Middle frontal gyrus (tissue), 1 donor: Measurements from ENCODE around the gene CSMD2.
"Not testable (repeated sequence)": the region's sequence is repeated elsewhere in the genome, so short reads cannot be mapped to it uniquely, and the experiment has no call there.

Source experiments
- DNase-seq: peaks from one replicate; pipeline ENCODE4 v3.0.0-alpha.2; 2015; ENCODE audit warnings: low spot score; ENCODE audit errors: extremely low spot score

CSMD2 gene

GRCh38 chr1:34164771-34165391 lies at the start of gene CSMD2:
TSS of gene CSMD2 (minus strand) at chr1:34165230. CDS start at chr1:34165097, 133 bp downstream.
- peak; percentile 72 for DNase-seq

- DNase-seq: no peak
These were observed 48.9 kb upstream of the CSMD2 start for GRCh38 chr1:34213956-34214355.

GRCh38 chr1:34212673-34213072 lies 47.6 kb upstream of the CSMD2 start:
- no peak for DNase-seq

GRCh38 chr1:34199927-34200326 lies 34.9 kb upstream of the CSMD2 start:
- no peak for DNase-seq

- no peak for DNase-seq
These were observed 27.6 kb upstream of the CSMD2 start for GRCh38 chr1:34192621-34193020.

GRCh38 chr1:34190692-34191091 lies 25.7 kb upstream of the CSMD2 start:
- no peak for DNase-seq

- no peak for DNase-seq
These were observed 24.0 kb upstream of the CSMD2 start for GRCh38 chr1:34188985-34189384.

GRCh38 chr1:34188418-34188817 lies 23.4 kb upstream of the CSMD2 start:
- DNase-seq: no peak

GRCh38 chr1:34186741-34187494 lies 21.9 kb upstream of the CSMD2 start:
- DNase-seq: no peak

GRCh38 chr1:34183381-34183780 lies 18.4 kb upstream of the CSMD2 start:
- not testable (repeated sequence) for DNase-seq

GRCh38 chr1:34178072-34178471 lies 13.0 kb upstream of the CSMD2 start:
- no peak for DNase-seq

GRCh38 chr1:34176830-34177603 lies 12.0 kb upstream of the CSMD2 start, which contains the start of gene C1orf94:
TSS of gene C1orf94 (plus strand) at chr1:34176907. CDS start at chr1:34177790, 883 bp downstream.
- DNase-seq: no peak

GRCh38 chr1:34175744-34176143 lies 10.7 kb upstream of the CSMD2 start:
- DNase-seq: no peak

- DNase-seq: no peak
These were observed 2.4 kb upstream of the CSMD2 start for GRCh38 chr1:34167389-34167788.

- DNase-seq: peak; percentile 44
These were observed 1.8 kb upstream of the CSMD2 start for GRCh38 chr1:34166625-34167361.

- DNase-seq: no peak
These were observed 1.2 kb upstream of the CSMD2 start for GRCh38 chr1:34166191-34166624.

GRCh38 chr1:34165422-34165921 lies 442 bp upstream of the CSMD2 start:
- DNase-seq: no peak

GRCh38 chr1:34163792-34164731 lies 968 bp downstream of the CSMD2 start:
- no peak for DNase-seq

- peak; percentile 80 for DNase-seq
These were observed 1.9 kb downstream of the CSMD2 start for GRCh38 chr1:34162852-34163766.
